ENCODE results near the gene RBFA.

RBFA gene

DNA sequence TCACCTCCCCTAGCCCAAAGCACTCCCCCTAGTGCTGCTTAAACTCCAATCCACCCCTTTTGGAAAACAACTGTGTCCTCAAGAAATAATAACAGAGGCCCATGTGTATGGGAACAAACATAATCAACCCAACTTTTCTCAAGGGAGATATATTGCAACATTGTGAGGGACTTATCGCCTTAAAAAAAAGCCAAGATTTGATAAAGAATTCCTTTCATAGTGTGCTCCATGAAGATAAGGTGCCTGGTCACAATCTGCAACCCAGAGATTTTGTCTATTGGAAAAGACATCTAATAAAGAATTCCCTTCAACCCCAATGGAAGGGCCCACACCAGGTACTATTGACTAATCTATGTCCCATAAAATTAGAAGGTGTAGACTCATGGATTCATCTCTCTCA lies 4.5 kb upstream of the RBFA start:
- no peak for DNase-seq (ENCODE audit: low read depth, low spot score)

DNA sequence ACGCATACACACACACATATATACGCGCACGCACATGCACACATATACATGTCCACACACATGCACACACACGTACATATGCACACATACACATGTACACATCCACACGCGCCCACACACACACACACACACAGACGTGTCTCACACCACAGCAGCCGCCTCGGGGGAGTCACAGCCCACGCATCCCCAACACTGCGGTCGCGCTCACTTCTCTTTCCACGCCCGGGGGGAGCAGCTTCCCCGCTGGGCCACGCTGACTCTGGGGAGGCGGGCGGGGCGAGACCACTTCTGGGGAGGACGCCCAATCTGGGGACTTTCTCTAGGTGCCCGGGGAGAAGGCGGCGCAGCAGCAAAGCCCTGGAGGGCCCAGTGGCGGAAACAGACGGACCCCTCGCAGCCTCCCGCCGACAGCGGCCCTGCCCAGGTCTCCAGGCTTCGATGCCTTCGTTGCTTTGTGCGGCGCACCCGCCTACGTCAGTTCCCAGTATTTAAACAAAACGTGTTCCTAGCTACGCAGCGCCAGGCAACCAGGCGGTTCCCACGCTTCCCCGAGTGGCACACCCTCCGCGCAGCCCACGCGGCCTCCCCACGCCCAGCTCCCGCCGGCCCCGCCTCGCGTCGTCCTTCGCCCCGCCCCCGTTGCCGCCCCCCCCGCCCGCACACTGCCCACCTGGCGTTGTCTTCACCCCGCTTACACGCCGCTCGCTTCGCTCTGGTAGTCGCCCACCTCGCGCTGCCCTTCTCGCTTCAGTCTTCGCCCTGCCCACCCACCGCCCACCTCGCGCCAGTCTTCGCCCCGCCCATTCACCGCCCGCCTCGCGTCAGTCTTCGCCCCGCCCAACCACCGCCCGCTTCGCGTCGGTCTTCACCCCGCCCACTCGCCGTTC lies 810 bp upstream of the RBFA start:
- peak; percentile 17 for DNase-seq (ENCODE audit: low read depth, low spot score)

DNA sequence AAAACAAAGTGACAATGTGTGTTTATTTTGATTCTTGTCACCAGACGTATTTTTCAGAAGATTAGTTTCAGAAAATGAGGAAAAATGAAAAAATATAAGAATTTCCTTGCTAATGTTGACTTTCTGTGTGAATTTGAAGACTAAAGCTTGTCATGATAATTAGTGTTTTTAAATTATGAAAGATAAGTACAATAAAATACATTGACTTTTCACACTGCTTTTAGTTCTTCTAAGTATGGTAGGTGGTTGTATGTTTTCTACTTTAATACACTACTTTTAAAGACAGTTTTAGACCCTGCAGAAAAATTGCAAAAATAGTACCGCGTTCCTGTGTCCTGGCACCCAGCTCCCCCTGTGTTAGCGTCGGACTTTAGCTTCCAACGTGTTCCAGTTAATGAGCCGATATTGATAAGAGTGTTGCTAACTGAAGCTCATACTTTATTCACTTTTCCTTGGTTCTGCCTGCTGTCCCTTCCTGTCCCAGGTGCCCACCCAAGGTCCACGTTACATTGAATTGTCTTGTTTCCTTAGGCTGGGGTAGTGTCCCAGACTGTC lies 695 bp downstream of the RBFA start:
- no peak for DNase-seq (ENCODE audit: low read depth, low spot score)

DNA sequence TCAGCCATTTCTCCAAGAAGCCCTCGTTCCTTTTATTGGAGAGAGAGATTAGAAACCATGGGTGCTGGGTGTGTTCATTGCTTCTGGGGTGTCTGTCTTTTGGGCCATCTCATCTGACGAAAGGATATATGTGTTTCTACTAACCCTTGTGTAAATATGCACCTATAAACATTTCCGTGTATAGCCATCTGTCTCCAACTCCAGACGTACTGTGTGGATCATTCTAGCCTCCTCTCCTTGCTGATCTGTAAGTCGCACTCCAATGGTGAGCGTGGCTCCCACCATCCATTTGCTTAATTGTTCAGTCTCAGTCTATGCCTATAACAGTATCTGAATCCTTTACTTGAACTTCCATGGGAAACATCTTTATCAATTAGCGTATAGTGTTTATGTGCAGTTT lies 1.8 kb downstream of the RBFA start:
- no peak for DNase-seq (ENCODE audit: low read depth, low spot score)

DNA sequence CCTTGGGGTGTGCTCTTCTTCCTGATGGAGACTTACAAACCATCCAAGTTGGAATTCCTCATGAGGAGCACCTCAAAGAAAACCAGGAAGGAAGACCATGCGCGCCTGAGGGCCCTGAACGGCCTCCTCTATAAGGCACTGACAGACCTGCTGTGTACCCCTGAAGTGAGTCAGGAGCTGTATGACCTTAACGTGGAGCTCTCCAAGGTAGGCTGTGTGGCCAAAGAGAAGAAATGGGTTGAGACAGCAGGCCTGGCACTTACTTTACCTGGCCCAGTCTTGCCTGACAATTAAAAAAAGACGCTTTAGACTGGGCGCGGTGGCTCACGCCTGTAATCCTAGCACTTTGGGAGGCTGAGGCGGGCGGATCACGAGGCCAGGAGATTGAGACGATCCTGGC lies 3.1 kb downstream of the RBFA start:
- DNase-seq (ENCODE audit: low read depth, low spot score) = no peak

DNA sequence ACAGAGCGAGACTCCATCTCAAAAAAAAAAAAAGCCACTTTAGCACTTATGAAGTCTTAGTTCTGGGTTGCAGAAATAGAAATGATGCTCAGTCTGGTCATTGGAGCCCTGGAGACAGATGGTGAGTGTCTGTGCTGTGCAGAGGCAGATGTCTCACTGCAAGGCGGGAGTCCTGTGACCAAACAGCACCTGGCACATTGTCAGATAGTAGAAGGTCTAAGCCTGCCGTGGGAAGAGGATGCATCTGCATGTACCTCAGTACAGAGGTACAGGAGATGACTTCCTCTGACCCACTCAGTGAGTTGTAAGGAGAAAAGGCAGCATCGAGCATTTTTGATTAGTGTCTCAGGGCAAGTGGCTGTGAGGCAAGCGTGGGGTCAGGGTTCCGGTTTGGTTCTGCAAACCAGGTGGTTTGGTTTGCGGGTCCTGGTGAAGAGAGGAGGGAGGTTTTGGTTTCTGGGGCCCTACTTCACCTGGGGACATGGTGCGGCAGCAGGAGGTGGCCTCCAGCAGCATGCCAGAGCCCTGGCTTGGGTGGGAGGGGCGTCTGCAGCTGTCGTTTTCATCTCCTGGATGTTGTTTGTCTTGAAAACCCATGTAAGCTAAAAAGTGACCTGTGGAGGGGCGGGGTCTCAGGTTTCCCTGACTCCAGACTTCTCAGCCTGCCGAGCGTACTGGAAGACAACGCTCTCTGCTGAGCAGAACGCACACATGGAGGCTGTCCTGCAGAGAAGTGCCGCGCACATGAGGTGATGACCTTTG lies 3.8 kb downstream of the RBFA start:
- DNase-seq (ENCODE audit: low read depth, low spot score) = no peak

DNA sequence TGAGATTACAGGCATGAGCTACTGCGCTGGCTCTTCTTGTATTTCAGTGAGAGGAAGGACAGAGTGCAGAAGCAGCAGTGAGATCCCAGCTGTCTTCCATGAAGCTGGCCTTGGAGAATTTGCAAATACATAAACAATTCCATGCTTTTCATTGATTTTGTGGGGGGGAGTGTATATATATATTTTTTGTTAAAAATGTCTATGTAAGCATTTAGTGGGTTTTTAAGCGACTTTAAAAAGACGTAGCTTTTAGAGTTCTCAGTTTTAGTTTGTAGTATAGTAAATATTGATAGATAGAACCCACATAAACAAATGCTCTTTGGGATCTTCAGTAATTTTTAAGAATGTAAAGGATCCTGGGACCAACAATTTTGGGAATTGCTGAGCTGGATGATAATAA lies 6.3 kb downstream of the RBFA start:
- DNase-seq (ENCODE audit: low read depth, low spot score) = no peak

DNA sequence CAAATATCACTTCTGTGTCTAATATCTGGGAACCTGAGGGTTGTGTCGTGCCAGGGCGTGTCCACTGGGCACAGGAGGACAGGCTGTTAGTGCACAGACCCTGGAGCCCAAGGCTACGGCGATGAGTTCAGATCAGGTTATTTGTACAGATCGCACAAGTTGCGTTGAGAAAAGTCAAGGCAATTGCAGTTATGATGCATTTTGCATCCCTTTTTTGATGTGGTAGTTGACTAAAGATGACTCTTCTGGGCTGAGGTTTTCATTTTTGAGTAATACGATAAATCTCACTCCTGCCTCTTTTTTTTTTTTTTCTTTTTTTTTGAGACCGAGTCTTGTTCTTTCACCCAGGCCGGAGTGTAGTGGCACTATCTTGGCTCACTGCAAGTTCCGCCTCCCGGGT lies 7.2 kb downstream of the RBFA start:
- no peak for DNase-seq (ENCODE audit: low read depth, low spot score)

DNA sequence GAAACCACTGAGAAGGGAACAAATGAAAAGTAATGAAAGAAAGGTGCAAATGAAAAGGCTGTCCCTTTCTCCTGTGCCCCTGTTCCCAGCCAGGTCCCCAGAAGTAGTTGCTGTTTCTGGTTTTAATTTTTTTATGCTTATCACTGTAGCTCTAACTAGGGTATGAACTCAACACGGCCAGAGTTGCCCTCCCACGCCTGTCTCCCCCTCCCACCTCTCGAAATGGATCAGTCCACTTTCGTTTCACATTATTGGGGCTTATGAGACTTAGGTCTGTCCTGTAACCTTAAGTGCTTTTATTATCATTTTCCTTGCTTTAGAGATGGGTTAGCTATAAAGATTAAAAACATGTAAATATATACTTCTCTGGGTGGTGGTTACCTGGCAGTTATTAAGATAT lies 8.6 kb downstream of the RBFA start:
- DNase-seq (ENCODE audit: low read depth, low spot score) = no peak

DNA sequence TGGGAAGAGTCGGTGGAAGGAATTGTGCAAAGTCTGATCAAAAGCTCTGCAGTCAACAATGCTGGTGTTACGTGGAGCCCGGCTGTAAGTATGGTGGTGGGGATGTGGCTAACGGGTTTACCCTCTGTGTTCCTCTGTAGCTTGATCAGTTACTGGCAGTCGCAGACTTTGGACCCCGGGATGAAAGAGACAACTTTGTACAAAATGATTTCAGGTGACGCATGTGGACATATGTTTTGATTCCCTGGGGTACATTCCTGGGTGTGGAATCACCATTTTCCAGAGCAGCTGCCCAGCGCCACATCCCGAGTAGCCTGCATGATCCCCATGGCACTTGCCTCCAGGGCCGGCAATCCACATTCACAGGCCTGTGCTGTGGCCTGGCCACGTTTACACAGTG lies 9.8 kb downstream of the RBFA start:
- no peak for DNase-seq (ENCODE audit: low read depth, low spot score)

DNA sequence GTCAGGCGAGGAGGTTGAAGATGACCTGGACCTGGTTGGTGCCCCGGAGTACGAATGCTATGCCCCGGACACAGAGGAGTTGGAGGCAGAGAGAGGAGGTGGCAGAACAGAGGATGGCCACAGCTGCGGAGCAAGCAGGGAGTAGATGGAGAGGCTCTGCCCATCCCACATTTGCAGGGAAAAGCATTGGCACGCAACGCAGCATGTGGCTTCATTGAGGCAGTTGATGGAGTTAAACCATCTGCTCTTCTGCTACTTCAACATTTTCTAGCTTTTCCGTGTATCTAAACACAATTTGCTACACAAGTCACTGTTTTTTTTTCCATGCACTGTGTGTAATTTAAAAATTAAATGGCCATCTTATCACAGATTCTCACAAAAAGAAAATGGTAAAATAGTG lies 11.8 kb downstream of the RBFA start:
- no peak for DNase-seq (ENCODE audit: low read depth, low spot score)

DNA sequence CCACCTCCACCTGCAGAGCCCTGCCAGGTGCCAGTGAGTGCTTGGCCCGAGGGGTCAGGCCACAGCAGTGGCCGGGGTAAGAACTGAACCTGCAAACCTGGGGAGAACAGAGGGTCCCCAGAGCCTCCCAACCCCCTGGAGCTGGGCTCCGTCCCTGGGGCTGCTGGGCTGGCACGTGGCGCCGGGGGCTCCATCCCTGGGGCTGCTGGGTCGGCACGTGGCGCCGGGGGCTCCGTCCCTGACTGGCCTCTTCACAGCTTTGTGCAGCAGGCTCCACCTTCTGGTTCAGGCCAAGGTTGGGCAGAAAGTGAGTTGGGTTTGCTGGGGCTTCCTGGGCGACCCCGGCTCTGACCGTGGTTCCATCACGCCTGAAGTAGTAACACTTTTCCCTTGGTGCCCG lies 12.2 kb downstream of the RBFA start:
- no peak for DNase-seq (ENCODE audit: low read depth, low spot score)

DNA sequence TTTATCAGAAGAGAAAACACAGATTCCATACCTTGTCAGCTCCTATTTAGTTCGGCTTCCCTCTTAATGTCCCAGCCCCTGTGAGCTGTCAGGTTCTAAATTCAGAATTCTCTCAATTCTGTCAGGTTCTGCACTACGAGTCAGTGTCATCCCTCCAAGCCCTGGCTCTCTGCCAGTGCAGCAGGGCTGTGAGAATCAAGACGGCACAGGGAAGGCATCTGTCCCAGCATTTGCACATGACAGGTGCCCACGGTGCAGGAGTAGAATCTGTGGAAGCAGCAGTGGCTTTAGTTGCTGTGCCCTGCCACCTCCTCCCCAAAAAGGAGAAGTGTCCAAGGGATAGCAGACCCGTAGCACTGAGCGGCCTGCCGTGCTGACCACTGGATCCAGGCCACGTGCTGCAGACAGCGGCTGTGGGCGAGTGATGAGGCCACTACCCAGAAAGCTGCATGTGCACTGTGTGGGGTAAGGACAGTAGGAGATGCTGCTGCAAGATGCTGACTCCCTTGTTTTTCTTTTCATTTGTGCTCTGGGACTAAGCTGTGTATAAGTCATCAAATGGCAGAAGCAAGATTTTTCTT lies 12.8 kb downstream of the RBFA start:
- no peak for DNase-seq (ENCODE audit: low read depth, low spot score)

DNA sequence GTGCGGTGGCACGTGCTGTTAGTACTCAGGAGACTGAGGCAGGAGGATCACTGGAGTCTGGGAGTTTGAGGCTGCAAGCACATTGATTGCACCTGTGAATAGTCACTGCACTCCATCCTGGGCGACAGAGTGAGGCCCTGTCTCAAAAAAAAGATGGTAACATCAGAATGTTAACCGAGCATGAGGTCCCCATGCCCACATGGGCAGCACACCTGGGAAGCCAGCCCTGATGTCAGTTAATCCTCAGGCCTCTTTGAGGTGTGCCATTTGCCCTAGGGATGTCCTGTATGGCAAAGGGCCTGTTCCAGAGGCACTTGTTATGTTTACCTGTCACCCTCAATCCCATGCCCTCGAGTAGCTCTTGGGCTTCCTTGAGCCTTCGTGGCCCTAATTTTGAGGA lies 16.6 kb downstream of the RBFA start:
- DNase-seq (ENCODE audit: low read depth, low spot score) = no peak

DNA sequence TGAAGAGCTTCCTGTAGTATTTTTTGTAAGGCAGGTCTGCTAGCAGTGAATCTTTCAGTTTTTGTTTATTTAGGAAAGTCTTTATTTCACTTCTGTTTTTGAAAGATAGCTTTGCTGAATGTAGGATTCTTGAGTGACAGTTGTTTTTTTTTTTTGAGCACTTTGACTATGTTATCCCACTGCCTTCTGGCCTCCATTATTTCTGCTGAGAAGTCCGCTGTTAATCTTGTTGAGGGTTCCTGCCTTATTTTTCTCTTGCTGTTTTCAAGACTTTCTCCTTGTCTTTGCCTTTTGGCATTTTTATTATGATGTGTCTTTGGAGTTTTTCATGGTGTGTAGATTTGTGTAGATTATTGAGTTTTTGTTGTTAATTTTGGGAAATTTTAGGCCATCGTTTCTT lies 21.9 kb downstream of the RBFA start:
- DNase-seq (ENCODE audit: low read depth, low spot score) = no peak

DNA sequence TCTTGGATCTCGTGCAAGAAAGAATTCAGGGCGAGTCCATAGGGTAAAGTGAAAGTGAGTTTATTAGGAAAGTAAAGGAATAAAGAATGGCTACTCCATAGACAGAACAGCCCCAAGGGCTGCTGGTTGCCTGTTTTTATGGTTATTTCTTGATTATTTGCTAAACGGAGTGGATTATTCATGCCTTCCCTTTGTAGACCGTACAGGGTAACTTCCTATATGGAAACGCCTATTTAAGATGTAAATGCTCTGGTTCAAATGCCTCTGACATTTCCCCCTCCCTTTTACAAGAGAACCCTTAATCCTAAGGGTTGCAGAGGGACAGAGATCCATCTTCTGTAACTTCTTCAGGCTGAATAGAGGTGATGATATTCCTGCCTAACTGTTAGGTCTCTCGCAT lies 25.7 kb downstream of the RBFA start:
- DNase-seq (ENCODE audit: low read depth, low spot score) = no peak

DNA sequence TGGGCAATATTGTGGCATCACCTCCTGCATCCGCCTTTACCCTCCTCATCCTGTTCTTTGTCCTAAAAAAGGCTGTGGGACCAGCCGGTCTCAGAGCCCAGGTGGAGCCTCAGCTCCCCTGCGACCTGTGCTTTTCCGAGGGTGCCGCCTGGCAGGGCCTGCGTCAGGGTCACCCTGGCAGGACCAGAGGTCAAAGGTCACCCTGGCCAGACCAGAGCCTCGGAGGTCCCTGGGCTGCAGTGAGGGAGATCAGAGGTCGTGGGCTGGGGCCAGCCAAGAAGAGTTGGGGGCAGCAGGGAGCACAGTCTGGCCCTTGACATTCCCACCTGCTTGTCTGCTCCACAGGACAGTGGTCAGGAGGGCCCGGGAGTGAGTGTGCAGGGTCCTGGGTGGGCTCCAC lies 31.5 kb downstream of the RBFA start:
- DNase-seq (ENCODE audit: low read depth, low spot score) = no peak

DNA sequence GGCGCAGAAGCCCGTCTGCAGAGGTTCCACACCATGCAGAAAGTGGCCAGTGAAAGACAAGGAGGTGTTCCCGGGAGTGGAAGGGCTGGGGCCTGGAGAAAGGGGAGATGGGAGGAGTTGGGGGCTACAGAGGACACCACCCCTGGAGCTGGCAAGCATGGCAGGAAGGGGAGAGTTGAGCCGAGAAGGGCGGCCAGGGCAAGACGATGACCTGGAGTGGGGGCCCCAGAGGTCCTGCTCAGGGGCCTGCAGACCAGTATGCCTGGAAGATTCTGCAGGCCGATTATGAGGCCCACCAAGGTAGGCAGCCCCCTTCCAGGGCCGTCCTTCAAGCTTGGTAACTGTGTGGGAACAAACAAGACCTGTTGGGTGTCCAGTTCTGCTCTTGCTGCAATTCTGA lies 33.1 kb downstream of the RBFA start:
- no peak for DNase-seq (ENCODE audit: low read depth, low spot score)

DNA sequence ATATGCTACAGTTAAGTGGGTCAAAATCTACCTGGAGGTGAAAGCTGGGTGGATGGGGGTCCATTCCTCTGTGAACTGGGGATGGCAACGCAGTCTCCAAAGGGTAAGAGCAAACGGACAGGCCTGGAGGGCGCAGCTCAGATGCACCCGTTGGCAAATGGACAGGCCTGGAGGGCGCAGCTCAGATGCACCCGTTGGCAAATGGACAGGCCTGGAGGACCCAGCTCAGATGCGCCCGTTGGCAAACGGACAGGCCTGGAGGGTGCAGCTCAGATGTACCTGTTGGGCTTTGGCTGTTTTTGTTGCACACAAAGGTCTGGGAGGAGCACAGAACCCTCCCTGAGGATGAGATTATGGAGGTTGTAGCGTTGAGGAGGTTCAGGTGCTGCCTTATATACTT lies 33.7 kb downstream of the RBFA start:
- DNase-seq (ENCODE audit: low read depth, low spot score) = no peak

DNA sequence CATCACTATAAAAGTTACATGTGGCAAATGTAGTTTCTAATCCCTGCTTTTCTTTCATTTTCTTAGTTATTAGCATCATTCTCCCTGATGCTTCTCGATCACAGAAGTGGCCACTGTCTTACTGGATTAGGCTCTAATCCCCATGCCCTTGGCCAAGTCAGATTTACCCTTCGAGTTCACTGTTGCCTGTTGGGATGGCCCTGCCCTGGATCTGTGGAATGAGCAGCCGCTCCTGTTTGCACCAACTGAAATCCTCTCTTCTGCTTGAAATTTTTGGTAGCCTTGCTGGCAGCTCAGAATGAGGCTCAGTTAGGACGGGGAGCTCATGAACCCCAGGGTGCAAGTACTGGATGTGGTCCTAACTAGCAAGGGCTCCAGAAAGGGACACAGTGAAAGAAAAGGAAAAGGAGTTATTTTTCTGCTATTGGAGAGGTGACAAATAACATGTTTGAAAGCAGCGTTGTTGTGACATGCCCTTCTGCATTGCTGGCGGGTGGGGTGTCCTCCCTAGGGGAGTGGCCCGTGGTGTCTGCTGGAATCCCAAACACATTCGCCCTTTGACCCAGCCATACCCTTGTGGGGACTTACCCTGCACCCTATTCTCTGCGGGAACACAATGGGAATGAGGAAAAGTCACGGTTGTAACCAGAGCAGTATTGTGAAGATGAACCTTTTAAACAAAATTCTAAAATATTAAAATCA lies 34.5 kb downstream of the RBFA start:
- no peak for DNase-seq (ENCODE audit: low read depth, low spot score)

DNA sequence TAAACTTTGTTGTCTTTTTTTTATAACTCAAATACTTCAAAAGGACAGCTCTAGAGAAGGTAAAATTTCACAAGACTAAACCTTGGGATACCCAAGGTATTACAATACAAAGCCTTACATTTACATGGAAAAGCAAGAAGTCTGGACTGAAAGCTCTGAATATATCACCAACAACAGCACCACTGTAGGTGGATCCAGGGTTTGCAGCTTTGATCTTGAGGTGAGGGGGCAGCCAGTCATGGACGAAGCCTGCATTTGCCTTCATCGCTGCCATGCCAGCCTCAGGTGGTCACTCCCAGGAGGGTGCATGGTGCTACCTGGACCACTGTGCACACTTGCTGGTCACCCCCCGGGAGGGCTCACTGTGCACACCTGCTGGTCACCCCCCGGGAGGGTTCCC lies 36.6 kb downstream of the RBFA start:
- DNase-seq (ENCODE audit: low read depth, low spot score) = no peak

DNA sequence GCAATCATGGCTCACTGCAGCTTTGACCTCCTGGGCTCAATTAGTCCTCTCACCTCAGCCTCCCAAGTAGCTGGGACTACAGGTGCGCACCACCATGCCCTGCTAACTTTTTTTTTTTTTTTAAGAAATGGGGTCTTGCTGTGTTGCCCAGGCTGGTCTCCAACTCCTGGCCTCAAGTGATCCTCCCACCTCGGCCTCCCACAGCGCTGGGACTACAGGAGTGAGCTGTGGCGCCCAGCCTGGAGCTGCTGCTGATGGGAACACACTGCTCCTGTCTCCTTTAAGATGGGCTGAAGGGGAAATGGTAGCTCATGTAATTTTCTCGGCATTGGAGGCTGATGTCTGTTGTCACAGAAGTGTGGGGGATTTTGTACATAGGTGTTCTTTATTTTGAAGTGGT lies 39.9 kb downstream of the RBFA start:
- DNase-seq (ENCODE audit: low read depth, low spot score) = no peak

All from iPS DF 19.7 (cell line).